HEK293 (cell line): ENCODE measurements around the gene GPR107.

Source experiments
- CTCF ChIP-seq: fragments of 450-650 bp; formaldehyde crosslinking; IDR thresholded peaks from 2 replicates; pipeline ENCODE4 v1.5.1; 2016; ENCODE audit warnings: missing biosample characterization, missing genetic modification characterization
- GFI1B ChIP-seq: fragments of 450-650 bp; formaldehyde crosslinking; IDR thresholded peaks from 2 replicates; pipeline ENCODE4 v1.5.1; 2016; ENCODE audit warnings: missing biosample characterization, missing genetic modification characterization
- GLIS1 ChIP-seq: fragments of 450-650 bp; formaldehyde crosslinking; IDR thresholded peaks from 2 replicates; pipeline ENCODE4 v1.5.1; 2016; ENCODE audit warnings: missing biosample characterization, missing genetic modification characterization
- PBX3 ChIP-seq: sonication (generic); formaldehyde crosslinking; IDR thresholded peaks from 2 replicates; pipeline ENCODE4 v1.8.1; 2022; ENCODE audit warnings: mild to moderate bottlenecking, moderate library complexity, missing genetic modification reagents
- PRDM1 ChIP-seq: fragments of 450-650 bp; formaldehyde crosslinking; IDR thresholded peaks from 2 replicates; pipeline ENCODE4; 2016; ENCODE audit warnings: missing biosample characterization, missing genetic modification characterization
- RBAK ChIP-seq: fragments of 450-650 bp; formaldehyde crosslinking; IDR thresholded peaks from 2 replicates; pipeline ENCODE4 v1.5.1; 2016; ENCODE audit warnings: missing biosample characterization, missing genetic modification characterization
- SETDB1 ChIP-seq: IDR thresholded peaks from one replicate; pipeline ENCODE4 v1.6.1; 2017; ENCODE audit warnings: mild to moderate bottlenecking, low read length, moderate library complexity, mixed read lengths; ENCODE audit not compliant: insufficient read length
- YY1 ChIP-seq: fragments of 450-650 bp; formaldehyde crosslinking; IDR thresholded peaks from 2 replicates; pipeline ENCODE4 v1.5.1; 2018; ENCODE audit warnings: missing biosample characterization, missing genetic modification characterization
- ZNF274 ChIP-seq, 2 experiments: fragments of 200-500 bp in 1 of 2; fragments of 450-650 bp in 1 of 2; sonication (Bioruptor generic) in 1 of 2; formaldehyde crosslinking in 1 of 2; IDR thresholded peaks; 2 replicates each; pipeline versions ENCODE4 v1.5.1 to v1.6.1; 2014 to 2016; ENCODE audit warnings: borderline replicate concordance in 1 of 2, inconsistent platforms in 1 of 2, low read length in 1 of 2, missing biosample characterization in 1 of 2, missing genetic modification characterization in 1 of 2
- ZNF521 ChIP-seq: fragments of 450-650 bp; formaldehyde crosslinking; IDR thresholded peaks from 2 replicates; pipeline ENCODE4 v1.5.1; 2017; ENCODE audit warnings: missing biosample characterization, mild to moderate bottlenecking, missing genetic modification characterization
- ZSCAN16 ChIP-seq: fragments of 450-650 bp; formaldehyde crosslinking; IDR thresholded peaks from 2 replicates; pipeline ENCODE4 v1.5.1; 2016; ENCODE audit warnings: missing biosample characterization, missing genetic modification characterization
- ZSCAN4 ChIP-seq: fragments of 450-650 bp; formaldehyde crosslinking; IDR thresholded peaks from 2 replicates; pipeline ENCODE4 v1.5.1; 2017; ENCODE audit warnings: missing biosample characterization, missing genetic modification characterization

- TF ChIP-seq SETDB1 (no peak), CTCF (tag by site-specific recombination) (no peak), ZNF274 (IDR thresholded peaks at IDR 0.05; ENCODE audit: low read length) (no peak), ZNF274 (tag by site-specific recombination; IDR thresholded peaks at IDR 0.05; ENCODE audit: borderline replicate concordance) (no peak), GFI1B (tag by site-specific recombination) (no peak), RBAK (tag by site-specific recombination) (no peak), ZSCAN4 (tag by site-specific recombination) (no peak), GLIS1 (tag by site-specific recombination) (no peak), PBX3 (CRISPR knock-in tag) (no peak), PRDM1 (no peak), YY1 (tag by site-specific recombination) (no peak), ZSCAN16 (tag by site-specific recombination) (no peak), ZNF521 (tag by site-specific recombination) (no peak)
Observed at GRCh38 chr9:130149654-130150286, 96.1 kb downstream of the GPR107 start.
